GM21576 (cell line): ENCODE measurements around the gene RNF175.

ENCODE experiments used
- ATAC-seq: cut with Tn5 transposase; IDR thresholded peaks from one replicate; pipeline ENCODE4 v1.9.1; 2021; ENCODE audit warnings: mild to moderate bottlenecking, moderate library complexity; ENCODE audit not compliant: unreplicated experiment

Gene RNF175

GRCh38 chr4:153785910-153786721, 26.3 kb upstream of the RNF175 start:
- no peak for ATAC-seq

GRCh38 chr4:153784166-153784699, 24.4 kb upstream of the RNF175 start:
- ATAC-seq: no peak

GRCh38 chr4:153782581-153782980, 22.8 kb upstream of the RNF175 start:
- ATAC-seq: no peak

GRCh38 chr4:153781717-153782416, 22.0 kb upstream of the RNF175 start:
- ATAC-seq: no peak

- ATAC-seq: no peak
Measured at GRCh38 chr4:153781280-153781679, 21.5 kb upstream of the RNF175 start.

- no peak for ATAC-seq
Measured at GRCh38 chr4:153780876-153781275, 21.1 kb upstream of the RNF175 start.

GRCh38 chr4:153780221-153780620, 20.4 kb upstream of the RNF175 start:
- ATAC-seq: no peak

- ATAC-seq: no peak
Measured at GRCh38 chr4:153778383-153778782, 18.6 kb upstream of the RNF175 start.

GRCh38 chr4:153777421-153777820, 17.6 kb upstream of the RNF175 start:
- ATAC-seq: no peak

GRCh38 chr4:153776601-153777000, 16.8 kb upstream of the RNF175 start:
- ATAC-seq: no peak

GRCh38 chr4:153773236-153773690, 13.4 kb upstream of the RNF175 start:
- no peak for ATAC-seq

GRCh38 chr4:153771046-153771445, 11.2 kb upstream of the RNF175 start:
- no peak for ATAC-seq

- ATAC-seq: no peak
Measured at GRCh38 chr4:153766758-153767157, 6.9 kb upstream of the RNF175 start.

GRCh38 chr4:153765894-153766293, 6.1 kb upstream of the RNF175 start:
- ATAC-seq: no peak

- ATAC-seq: no peak
Measured at GRCh38 chr4:153764601-153765368, 5.0 kb upstream of the RNF175 start.

- no peak for ATAC-seq
Measured at GRCh38 chr4:153763404-153763803, 3.6 kb upstream of the RNF175 start.

- no peak for ATAC-seq
Measured at GRCh38 chr4:153758688-153759406, 977 bp downstream of the RNF175 start.

- ATAC-seq: no peak
Measured at GRCh38 chr4:153758136-153758535, 1.7 kb downstream of the RNF175 start.

GRCh38 chr4:153757407-153757806, 2.4 kb downstream of the RNF175 start:
- no peak for ATAC-seq

GRCh38 chr4:153755186-153755585, 4.6 kb downstream of the RNF175 start:
- ATAC-seq: no peak
